Renal cortex interstitium (tissue), 15 donors: ENCODE data around the gene ENTPD1. TPM values are rescaled to one million over a fixed set of nuclear protein-coding genes. Genes with fewer than 3 reads are reported as not detected.
"Not testable (repeated sequence)": the region's sequence is repeated elsewhere in the genome, so short reads cannot be mapped to it uniquely, and the experiment has no call there.

Experiments
- DNase-seq, 11 donors: peaks; one replicate each; pipeline ENCODE4 v3.0.0-alpha.2; 2013; ENCODE audit warnings: low read depth in 9 of 11, low spot score in 4 of 11; ENCODE audit errors: extremely low read depth in 1 of 11
- long read RNA-seq, 16 experiments: transcript quantifications; one replicate each; lab custom pipeline, GENCODE V29; 2026
- polyA plus RNA-seq, 3 donors: library from polyadenylated mRNA; unstranded; fragments of 120-200 nt; gene quantifications; one replicate each; pipeline ENCODE4 v1.2.1, GENCODE V29; 2013; ENCODE audit not compliant: insufficient read length in 3 of 3

ENTPD1 gene, protein sequence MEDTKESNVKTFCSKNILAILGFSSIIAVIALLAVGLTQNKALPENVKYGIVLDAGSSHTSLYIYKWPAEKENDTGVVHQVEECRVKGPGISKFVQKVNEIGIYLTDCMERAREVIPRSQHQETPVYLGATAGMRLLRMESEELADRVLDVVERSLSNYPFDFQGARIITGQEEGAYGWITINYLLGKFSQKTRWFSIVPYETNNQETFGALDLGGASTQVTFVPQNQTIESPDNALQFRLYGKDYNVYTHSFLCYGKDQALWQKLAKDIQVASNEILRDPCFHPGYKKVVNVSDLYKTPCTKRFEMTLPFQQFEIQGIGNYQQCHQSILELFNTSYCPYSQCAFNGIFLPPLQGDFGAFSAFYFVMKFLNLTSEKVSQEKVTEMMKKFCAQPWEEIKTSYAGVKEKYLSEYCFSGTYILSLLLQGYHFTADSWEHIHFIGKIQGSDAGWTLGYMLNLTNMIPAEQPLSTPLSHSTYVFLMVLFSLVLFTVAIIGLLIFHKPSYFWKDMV
- 10 to 100 TPM; 18.1 to 20.0 (median 19.8) TPM for polyA plus RNA-seq
- long read RNA-seq, donor 1, partial matches to known transcripts = 0 of 2 reads
- long read RNA-seq, donor 1, other reads (novel, unspliced or antisense) = 0 of 2 reads
- long read RNA-seq, donor 2, partial matches to known transcripts = 0 of 3 reads
- long read RNA-seq, donor 2, other reads (novel, unspliced or antisense) = 0 of 3 reads
- long read RNA-seq, donor 3, transcript ENTPD1-201 (10 exons, 2,035 nt) = major isoform, 5 of 15 reads
- long read RNA-seq, donor 3, partial matches to known transcripts = 10 of 15 reads
- long read RNA-seq, donor 3, other reads (novel, unspliced or antisense) = 0 of 15 reads
- long read RNA-seq, donor 4, partial matches to known transcripts = 0 of 4 reads
- long read RNA-seq, donor 4, other reads (novel, unspliced or antisense) = 0 of 4 reads
- long read RNA-seq, donor 5 = 0 reads
- long read RNA-seq, donor 6, transcript ENTPD1-201 (10 exons, 2,035 nt) = major isoform, 5 of 10 reads
- long read RNA-seq, donor 6, partial matches to known transcripts = 5 of 10 reads
- long read RNA-seq, donor 6, other reads (novel, unspliced or antisense) = 0 of 10 reads
- long read RNA-seq, donor 7, partial matches to known transcripts = 5 of 6 reads
- long read RNA-seq, donor 7, other reads (novel, unspliced or antisense) = 0 of 6 reads
- long read RNA-seq, donor 8, partial matches to known transcripts = 60 of 63 reads
- long read RNA-seq, donor 8, other reads (novel, unspliced or antisense) = 0 of 63 reads
- long read RNA-seq, donor 9, partial matches to known transcripts = 0 of 1 reads
- long read RNA-seq, donor 9, other reads (novel, unspliced or antisense) = 0 of 1 reads
- long read RNA-seq, donor 10, partial matches to known transcripts = 10 of 11 reads
- long read RNA-seq, donor 10, other reads (novel, unspliced or antisense) = 0 of 11 reads
- long read RNA-seq, donor 11, partial matches to known transcripts = 0 of 2 reads
- long read RNA-seq, donor 11, other reads (novel, unspliced or antisense) = 0 of 2 reads
- long read RNA-seq, donor 12 = 0 reads
- long read RNA-seq, donor 13 = 0 reads
- long read RNA-seq, donor 14, partial matches to known transcripts = 0 of 1 reads
- long read RNA-seq, donor 14, other reads (novel, unspliced or antisense) = 0 of 1 reads
- long read RNA-seq, donor 15, partial matches to known transcripts = 0 of 1 reads
- long read RNA-seq, donor 15, other reads (novel, unspliced or antisense) = 0 of 1 reads
- long read RNA-seq, donor 16, transcript ENTPD1-201 (10 exons, 2,035 nt) = major isoform, 7 of 37 reads
- long read RNA-seq, donor 16, partial matches to known transcripts = 30 of 37 reads
- long read RNA-seq, donor 16, other reads (novel, unspliced or antisense) = 0 of 37 reads

DNA sequence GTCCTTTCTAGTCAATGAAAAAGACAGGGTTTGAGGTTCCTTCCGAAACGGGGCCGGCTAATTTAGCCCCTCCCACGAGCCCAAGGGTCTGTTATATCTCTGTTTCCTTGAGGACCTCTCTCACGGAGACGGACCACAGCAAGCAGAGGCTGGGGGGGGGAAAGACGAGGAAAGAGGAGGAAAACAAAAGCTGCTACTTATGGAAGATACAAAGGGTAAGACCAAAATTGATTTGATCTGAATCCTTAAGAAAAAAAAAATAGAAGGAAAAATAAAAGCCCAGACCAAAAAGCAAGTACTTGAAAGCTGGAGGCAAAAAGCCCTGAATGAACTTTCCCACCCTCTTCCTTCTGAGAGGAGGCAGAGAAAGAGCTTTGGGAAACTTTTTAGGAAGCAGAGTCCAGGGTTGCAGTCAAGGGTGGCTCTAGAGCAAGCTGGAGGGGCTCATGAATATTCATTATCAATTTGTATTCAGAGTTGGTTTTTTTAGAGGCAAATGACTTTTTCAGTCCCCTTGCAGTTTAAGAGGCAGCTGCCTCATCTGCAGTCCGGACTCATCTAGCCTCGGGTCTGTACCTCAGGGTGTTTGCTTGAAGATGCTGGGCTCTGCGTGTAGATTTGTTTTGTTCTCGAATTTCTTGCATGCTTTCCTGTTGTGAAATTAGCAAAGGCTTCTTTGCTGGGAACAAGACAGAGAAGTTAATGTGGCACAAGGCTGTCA is at the start of gene ENTPD1:
Gene ENTPD1, plus strand, starts transcription at position 123 of the 721 bp plus-strand sequence. Its CDS starts 77 bp downstream, at position 200.
- peak in 2 of 11 donors; percentile 5 for DNase-seq

DNA sequence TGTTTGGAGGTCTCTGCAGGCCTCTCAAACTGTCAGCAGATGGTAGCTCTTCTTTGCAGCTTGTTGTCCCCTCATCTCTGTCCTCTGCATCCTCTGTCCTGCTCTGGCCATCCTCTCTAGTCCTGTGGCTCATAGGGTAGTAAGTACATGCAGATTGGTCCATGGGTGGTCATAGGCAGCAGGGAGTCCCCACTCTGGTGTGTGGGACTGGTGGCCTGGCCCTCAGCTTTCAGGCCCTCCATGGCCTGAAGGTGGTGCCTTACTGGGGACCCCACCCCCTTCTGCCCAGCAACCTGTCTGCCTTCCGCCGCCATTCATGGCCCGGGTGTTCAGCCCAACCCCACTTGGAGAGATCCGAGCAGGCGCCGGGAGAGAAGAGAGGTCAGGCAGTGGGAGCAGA is 49.4 kb upstream of the ENTPD1 start:
- no peak for DNase-seq

DNA sequence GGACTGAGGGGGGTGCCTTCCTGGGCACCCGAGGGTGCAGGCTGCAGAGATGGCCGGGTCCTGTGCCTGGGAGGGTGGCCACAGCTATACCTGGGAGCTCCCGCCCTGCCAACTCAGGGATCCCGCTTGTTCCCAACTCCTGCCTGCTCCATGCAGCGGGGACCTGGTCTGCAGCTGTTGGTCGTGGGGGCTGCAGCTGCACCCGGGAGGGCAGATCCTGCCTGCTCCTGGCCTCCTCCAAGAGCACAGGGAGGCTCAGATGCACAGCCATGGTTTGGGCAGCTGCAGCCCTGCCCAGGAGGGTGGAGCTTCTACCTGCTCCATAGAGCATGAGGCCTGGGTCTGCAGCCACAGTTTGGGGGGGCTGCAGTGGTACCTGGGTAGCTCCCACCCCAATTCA is 49.0 kb upstream of the ENTPD1 start:
- DNase-seq = no peak

- no peak for DNase-seq
Measured at GRCh38 chr10:95711492-95711891, 44.5 kb upstream of the ENTPD1 start.

GRCh38 chr10:95716466-95716865 is 39.5 kb upstream of the ENTPD1 start:
- DNase-seq = no peak

DNA sequence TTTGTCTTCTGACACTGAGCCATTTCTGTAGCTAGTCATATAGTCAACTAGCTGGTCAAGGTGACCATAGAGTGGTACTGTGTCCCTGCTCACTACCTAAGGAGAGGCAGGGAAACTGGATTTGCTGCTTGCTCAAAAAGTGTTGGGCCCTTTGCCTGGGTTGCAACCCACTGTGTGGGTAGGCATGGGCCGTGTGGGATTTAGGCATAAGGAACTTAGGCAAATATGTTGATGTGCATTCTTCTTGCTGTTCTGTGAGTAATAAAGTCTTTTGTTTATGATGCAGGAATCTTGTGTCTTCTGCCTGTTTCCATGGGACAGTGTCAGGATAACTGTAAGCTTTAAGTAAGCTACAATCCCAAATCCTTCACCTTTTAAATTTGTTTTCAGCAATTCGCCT is 39.1 kb upstream of the ENTPD1 start:
- no peak for DNase-seq

- DNase-seq = not testable (repeated sequence)
Measured at GRCh38 chr10:95720745-95721144, 35.2 kb upstream of the ENTPD1 start.

DNA sequence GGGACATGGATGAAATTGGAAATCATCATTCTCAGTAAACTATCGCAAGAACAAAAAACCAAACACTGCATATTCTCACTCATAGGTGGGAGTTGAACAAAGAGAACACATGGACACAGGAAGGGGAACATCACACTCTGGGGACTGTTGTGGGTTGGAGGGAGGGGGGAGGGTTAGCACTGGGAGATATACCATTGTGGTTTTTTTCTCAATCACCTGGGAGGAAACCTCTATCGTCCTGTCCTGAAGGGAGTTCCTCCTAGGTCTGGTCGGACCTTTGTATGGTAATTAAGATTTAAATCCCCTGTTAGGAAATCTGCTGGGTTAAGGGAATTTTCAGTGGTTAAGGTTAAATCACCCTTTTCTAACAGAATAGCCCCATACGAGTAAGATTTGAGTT is 33.5 kb upstream of the ENTPD1 start:
- DNase-seq = not testable (repeated sequence)

GRCh38 chr10:95728526-95728925 is 27.4 kb upstream of the ENTPD1 start:
- no peak for DNase-seq

DNA sequence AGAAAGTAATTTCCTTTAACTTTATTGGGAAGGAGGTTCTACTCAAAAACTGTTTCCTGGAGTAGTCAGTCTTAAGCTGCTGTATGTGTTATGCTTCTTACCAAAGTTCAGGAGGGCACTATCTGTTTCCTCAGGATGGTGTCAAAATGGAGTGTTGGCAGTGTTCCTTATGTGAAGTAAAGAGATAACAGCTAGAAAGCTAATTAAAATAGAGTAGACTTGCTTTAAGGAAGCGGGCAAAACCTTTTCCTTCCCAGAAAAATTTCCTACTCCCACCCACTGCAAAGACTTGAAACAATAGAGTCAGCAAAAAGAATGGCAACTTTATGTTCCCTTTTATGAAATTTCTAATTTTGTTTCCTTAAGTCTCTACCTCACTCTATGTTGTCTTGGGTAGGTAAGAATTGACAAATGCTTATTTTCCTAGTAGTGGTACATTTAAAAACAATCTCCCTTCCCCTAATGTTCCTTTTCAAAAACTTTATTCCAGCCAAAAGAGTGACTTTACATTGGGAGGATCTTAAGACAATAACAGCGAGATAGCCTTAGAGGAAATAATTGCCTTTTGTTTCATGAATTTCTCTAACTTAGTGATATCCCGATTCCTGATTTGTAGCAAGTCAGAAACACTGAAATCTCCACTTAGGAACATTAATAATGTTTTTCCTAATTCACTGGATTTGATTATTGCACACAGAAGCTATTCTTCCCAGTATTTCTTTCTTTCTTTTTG is 26.5 kb upstream of the ENTPD1 start:
- DNase-seq = peak in 3 of 11 donors; percentile 12 to 29 (median 27)

- DNase-seq = no peak
Measured at GRCh38 chr10:95730233-95730632, 25.7 kb upstream of the ENTPD1 start.

DNA sequence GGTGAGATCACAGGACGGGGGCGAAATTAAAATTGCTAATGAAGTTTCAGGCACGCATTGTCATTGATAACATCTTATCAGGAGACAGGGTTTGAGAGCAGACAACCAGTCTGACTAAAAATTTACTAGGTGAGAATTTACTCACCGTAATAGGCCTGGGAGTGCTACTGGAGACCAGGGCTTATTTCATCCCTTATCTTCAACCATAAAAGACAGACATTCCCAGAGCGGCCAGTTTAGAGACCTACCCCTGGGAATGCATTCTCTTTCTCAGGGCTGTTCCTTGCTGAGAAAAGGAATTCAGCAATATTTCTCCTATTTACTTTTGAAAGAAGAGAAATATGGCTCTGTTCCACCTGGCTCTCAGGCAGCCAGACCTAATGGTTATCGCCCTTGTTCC is 23.1 kb upstream of the ENTPD1 start:
- DNase-seq = not testable (repeated sequence)

- DNase-seq = no peak
Measured at GRCh38 chr10:95739056-95739455, 16.9 kb upstream of the ENTPD1 start.

- DNase-seq = peak in 8 of 11 donors; percentile 35 to 57 (median 50)
Measured at GRCh38 chr10:95741807-95742467, 14.0 kb upstream of the ENTPD1 start.

DNA sequence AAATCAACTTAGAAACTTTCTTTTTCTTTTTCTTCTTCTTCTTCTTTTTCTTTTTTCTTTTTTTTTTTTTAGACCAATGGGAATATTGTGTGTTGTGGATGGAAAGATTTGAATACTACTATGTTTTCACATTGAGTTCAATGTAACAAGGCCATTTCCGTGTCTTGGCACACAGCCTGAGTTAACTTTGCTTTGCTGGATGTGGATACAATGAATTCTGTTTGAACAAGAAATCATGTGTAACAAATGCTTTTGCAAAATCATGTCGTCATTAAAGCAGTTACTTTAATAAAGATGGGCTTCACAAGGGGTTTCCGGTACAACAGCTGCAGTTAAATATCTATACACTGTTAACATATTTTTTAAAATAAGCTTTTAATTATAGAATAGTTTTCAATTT is 13.5 kb upstream of the ENTPD1 start:
- DNase-seq = peak in 5 of 11 donors; percentile 20 to 48 (median 34)

GRCh38 chr10:95742962-95743535 is 12.9 kb upstream of the ENTPD1 start:
- no peak for DNase-seq
